Activated CD8-positive, alpha-beta memory T cell treated with anti-CD3 and anti-CD28 coated beads for 36 hours (primary cell): Measurements from ENCODE around the gene COL16A1. TPM values are rescaled to one million over a fixed set of nuclear protein-coding genes. Genes with fewer than 3 reads are reported as not detected.

Experiments used
- CTCF ChIA-PET: fragments of 350-600 bp; sonication (Branson Sonifier 250); formaldehyde crosslinking; loops from one replicate; lab custom pipeline; 2021; ENCODE audit warnings: antibody characterized with exemption; lab: Charles Lee
- POLR2A ChIA-PET: fragments of 350-600 bp; sonication (Branson Sonifier 250); formaldehyde crosslinking; loops from one replicate; lab custom pipeline; 2021; ENCODE audit warnings: antibody characterized with exemption; lab: Charles Lee
- total RNA-seq, 2 experiments: library from RNA; stranded (reverse); gene quantifications; one replicate each; pipeline ENCODE4 v1.2.3, GENCODE V29; 2021

Gene COL16A1
- total RNA-seq, 2 experiments from 2014 or later = not detected

- CTCF ChIA-PET = interaction anchor here (0.7 to 1.4 kb wide), 7 partner anchors 8 to 144 kb away, joined by 3 to 5 read pairs (median 3); partner anchors contain the start of gene HCRTR1
- POLR2A ChIA-PET = interaction anchor here (0.6 to 1.9 kb wide), 3 partner anchors 60 to 412 kb away, joined by 3 to 6 read pairs (median 3); no protein-coding TSS in a partner anchor
These were observed 59.1 kb downstream of the COL16A1 start, which contains the start of gene PEF1 for GRCh38 chr1:31644560-31645273. PEF1 (minus strand) TSS chr1:31644876; CDS start chr1:31644864, 12 bp downstream.

DNA sequence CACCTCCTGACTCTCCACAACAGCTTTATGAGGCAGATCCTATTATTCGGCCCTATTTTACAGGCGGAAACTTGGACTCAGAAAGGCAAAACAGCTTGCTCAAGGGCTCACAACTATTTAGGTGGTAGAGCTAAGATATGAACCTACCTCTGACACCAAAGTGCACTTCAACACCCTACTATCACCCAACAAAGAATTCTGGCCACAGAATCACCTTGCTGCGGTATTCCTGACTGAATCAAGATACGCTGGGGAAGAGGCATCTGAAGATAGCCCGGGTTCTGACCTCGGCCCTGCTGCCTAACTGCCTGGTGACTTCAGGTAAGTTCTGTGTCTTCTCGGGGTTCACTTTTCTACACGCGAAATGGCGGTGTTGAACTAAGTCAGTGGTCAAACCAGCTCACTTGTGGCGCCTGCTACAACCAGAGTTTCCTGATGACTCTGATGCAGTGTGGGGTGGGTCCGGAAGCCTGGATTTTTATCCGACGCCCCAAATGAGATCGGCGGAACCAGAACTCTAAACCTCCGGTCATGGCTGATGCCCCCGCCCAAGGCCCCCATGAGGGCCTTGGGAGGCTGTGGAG is 59.7 kb downstream of the COL16A1 start:
- ChIA-PET CTCF (interaction anchor here (1.1 to 1.4 kb wide), 2 partner anchors 26 to 145 kb away, joined by 3 to 5 read pairs; partner anchors contain the start of gene HCRTR1), POLR2A (interaction anchor here (1.9 kb wide), 1 partner anchor 145 kb away, joined by 6 read pairs; no protein-coding TSS in a partner anchor)

- CTCF ChIA-PET = interaction anchor here (0.9 to 1.1 kb wide), 2 partner anchors 10 to 78 kb away, joined by 3 read pairs; no protein-coding TSS in a partner anchor
- POLR2A ChIA-PET = no interaction called here
These were observed 60.9 kb downstream of the COL16A1 start for GRCh38 chr1:31642897-31643296.

- CTCF ChIA-PET = interaction anchor here (0.6 to 1.1 kb wide), 3 partner anchors 9 to 77 kb away, joined by 3 to 5 read pairs (median 3); no protein-coding TSS in a partner anchor
- POLR2A ChIA-PET = no interaction called here
These were observed 61.5 kb downstream of the COL16A1 start for GRCh38 chr1:31642366-31642765.

DNA sequence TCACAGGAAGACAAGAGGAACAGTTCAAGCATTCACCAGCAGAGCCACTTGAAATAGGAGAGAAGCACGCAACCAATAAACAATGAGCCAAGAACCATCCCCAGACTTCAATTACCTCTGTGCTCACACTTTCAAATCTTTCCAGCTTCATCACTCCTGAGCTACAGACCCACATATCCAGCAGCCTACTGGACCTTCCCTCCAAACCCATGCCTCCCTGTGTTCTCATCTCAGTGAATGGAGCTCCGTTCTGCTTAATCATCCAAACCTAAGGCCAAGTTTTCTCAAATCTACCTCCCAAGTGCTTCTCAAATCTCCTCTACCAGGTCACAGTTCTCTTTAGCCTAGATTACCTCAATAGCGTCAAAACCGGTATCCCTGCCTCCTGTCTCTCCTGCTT is 62.9 kb downstream of the COL16A1 start:
- CTCF ChIA-PET = no interaction called here
- POLR2A ChIA-PET = no interaction called here

GRCh38 chr1:31640179-31640578 is 63.6 kb downstream of the COL16A1 start:
- ChIA-PET POLR2A (no interaction called here), CTCF (interaction anchor here (0.9 kb wide), 1 partner anchor 148 kb away, joined by 3 read pairs; no protein-coding TSS in a partner anchor)

DNA sequence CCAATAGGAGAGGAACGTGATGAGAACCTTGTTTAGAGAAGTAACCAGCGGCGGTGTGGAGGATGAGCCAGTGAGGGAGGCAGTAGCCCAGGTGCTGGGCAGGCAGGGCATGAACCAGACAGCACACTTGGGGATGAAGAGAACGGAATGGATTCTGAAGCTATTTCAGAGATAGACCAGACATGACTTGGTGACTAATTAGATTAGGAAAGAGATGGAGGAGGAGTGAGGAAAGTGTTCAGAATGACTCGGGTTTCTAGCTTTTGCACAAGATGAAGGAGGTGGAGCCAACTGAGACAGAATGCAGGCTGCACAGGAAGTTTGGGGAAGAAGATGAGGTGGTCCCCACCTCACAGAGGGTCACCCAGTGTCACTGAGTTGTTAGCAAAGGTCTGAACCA is 64.3 kb downstream of the COL16A1 start:
- POLR2A ChIA-PET = no interaction called here
- CTCF ChIA-PET = interaction anchor here (0.9 kb wide), 1 partner anchor 149 kb away, joined by 3 read pairs; no protein-coding TSS in a partner anchor

GRCh38 chr1:31637915-31638673 is 65.7 kb downstream of the COL16A1 start:
- POLR2A ChIA-PET = no interaction called here
- CTCF ChIA-PET = interaction anchor here (0.7 to 1.1 kb wide), 3 partner anchors 20 to 338 kb away, joined by 3 to 10 read pairs (median 3); no protein-coding TSS in a partner anchor

DNA sequence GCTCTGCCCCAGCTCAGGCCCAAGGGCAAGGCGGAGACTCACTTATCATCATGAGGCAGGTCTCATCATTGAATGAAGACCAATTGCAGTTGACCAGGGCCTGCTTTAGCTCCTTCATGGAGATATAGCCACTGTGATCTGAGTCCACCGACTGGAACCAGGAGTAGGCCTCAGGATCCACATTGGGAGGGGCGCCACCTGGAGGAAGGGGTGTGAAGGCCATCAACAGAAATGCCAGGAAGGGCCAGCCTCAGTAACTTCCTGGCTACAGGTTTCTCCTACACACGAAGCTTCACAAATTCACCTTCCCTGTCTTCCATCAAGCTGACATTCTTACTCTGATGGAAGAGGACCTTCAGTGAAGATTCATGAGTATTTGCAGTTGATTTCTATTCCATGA is 70.7 kb downstream of the COL16A1 start:
- CTCF ChIA-PET = interaction anchor here (1.1 to 2.8 kb wide), 4 partner anchors 10 to 26 kb away, joined by 3 to 10 read pairs (median 4); no protein-coding TSS in a partner anchor
- POLR2A ChIA-PET = no interaction called here

GRCh38 chr1:31632649-31633048 is 71.2 kb downstream of the COL16A1 start:
- ChIA-PET POLR2A (no interaction called here), CTCF (interaction anchor here (1.1 to 1.5 kb wide), 3 partner anchors 10 to 27 kb away, joined by 3 to 4 read pairs (median 3); no protein-coding TSS in a partner anchor)

- ChIA-PET POLR2A (no interaction called here), CTCF (interaction anchor here (1.1 kb wide), 1 partner anchor 160 kb away, joined by 4 read pairs; no protein-coding TSS in a partner anchor)
These were observed 74.8 kb downstream of the COL16A1 start for GRCh38 chr1:31628931-31629556.

DNA sequence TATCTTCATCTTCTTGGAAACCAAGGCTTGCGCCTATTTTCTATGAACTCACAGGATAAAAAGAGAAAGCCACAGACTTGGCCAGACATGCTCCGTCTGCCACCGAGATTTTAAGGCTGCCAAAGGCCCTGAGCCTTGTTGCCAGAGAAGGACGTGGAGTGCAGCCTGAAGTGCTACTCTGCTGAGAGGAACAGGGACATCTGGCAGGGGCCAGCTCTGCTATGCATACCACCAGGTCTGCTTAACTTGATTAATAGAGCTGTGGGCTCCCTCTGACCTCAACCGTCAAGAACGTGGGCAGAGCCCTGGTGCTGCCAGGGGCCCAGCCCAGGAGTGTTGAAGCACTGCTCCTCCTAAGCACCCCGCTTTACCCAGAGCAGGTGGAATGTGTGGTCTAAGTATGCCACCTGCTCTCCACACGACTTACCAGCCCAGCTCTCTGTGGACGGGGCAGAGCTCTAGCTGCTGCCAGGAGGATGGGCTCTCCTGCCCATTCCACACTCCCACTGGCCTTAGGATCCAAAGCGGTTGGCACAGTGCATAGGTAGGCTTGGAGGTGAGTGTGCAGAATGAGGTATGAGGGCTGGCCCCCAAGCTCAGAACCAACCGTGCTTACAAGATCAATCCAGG is 75.8 kb downstream of the COL16A1 start:
- CTCF ChIA-PET = no interaction called here

GRCh38 chr1:31627301-31627929 is 76.4 kb downstream of the COL16A1 start:
- POLR2A ChIA-PET = no interaction called here

More for the DNA sequence above, 75.8 kb downstream of the COL16A1 start:
- POLR2A ChIA-PET = no interaction called here

GRCh38 chr1:31626223-31627207 is 77.3 kb downstream of the COL16A1 start:
- ChIA-PET POLR2A (interaction anchor here (0.7 kb wide), 1 partner anchor 150 kb away, joined by 4 read pairs; no protein-coding TSS in a partner anchor), CTCF (no interaction called here)

More at GRCh38 chr1:31627301-31627929, 76.4 kb downstream of the COL16A1 start:
- CTCF ChIA-PET = no interaction called here

DNA sequence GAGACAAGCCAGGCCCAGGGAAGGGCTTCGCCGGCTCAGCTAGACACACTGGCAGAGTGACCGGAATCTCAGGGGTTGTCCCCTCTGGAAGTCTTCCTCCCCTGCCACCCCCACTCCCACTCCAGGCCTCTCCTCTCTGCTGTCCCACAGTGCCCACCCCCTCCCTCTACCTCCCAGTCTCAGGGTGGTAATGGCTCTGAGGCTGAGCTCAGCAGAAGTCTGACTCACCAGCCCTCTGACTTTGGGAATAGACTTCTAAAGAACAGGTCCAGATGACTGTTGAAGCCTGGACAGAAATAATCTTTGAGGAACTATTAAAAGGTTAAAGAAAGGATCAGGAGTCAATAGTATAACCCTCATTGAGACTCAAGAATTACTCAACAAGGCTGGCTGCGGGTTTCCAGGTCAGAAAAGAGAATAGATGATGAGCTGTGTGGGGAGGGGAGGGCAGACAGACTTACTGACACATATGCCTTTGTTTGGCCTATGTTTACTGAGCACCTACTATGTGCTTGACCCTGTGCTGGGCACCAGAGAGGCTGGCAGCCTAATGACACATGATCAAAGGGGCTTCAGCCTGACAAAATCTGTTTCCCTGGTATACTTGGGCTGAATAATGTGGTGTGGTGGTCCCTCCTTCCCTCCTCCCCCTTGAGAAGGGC is 78.1 kb downstream of the COL16A1 start:
- ChIA-PET POLR2A (no interaction called here), CTCF (no interaction called here)
